Measurements from ENCODE around the gene PROCA1.

PROCA1 gene

GRCh38 chr17:28748852-28749515, 37.3 kb upstream of the PROCA1 start:
- Histone ChIP-seq H3K36me3 (ENCODE audit: insufficient read depth, low read length) (peaks cover 64% of the 10 kb centered on the region), H3K4me1 (ENCODE audit: control insufficient read depth, insufficient read depth, low read length) (peaks cover 18% of the 10 kb centered on the region)

DNA sequence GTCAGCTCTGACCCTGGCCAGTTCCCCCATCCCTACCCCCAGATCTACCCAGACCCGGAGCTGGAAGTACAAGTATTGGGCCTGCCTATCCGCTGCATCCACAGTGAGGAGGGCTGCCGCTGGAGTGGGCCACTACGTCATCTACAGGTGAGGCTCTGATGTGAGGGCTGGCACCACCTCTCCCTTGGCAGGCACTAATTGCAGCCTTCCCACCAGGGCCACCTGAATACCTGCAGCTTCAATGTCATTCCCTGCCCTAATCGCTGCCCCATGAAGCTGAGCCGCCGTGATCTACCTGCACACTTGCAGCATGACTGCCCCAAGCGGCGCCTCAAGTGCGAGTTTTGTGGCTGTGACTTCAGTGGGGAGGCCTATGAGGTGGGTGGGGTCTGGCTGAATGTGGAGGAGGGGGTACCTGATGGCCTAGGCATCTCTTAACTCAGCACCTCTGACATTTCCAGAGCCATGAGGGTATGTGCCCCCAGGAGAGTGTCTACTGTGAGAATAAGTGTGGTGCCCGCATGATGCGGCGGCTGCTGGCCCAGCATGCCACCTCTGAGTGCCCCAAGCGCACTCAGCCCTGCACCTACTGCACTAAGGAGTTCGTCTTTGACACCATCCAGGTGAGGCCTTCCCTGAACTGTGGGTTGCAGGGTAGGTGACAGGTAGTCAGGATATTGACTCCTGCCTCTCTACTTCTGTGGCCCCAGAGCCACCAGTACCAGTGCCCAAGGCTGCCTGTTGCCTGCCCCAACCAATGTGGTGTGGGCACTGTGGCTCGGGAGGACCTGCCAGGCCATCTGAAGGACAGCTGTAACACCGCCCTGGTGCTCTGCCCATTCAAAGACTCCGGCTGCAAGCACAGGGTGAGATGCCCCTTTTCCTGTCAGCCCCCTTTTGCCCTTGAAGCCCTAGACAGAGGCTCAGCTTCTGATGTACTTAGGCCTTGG, 36.4 kb upstream of the PROCA1 start:
- Histone ChIP-seq H3K9ac (ENCODE audit: low read depth, low read length) (no peak overlapping the region), H3K9me3 (replicated peaks; ENCODE audit: low read length) (no peaks in the 10 kb centered on the region), H3K27me3 (ENCODE audit: control insufficient read depth, insufficient read depth, low read length) (no peaks in the 10 kb centered on the region), H3K4me3 (ENCODE audit: low read length) (no peak overlapping the region), H3K36me3 (ENCODE audit: insufficient read depth, low read length) (peaks cover 64% of the 10 kb centered on the region), H3K4me2 (ENCODE audit: low read length) (no peak overlapping the region), H3K4me1 (ENCODE audit: control insufficient read depth, insufficient read depth, low read length) (peaks cover 24% of the 10 kb centered on the region)

More at GRCh38 chr17:28748852-28749515, 37.3 kb upstream of the PROCA1 start:
- no peaks in the 10 kb centered on the region for H3K27me3 ChIP-seq (ENCODE audit: control insufficient read depth, insufficient read depth, low read length)
- H3K4me3 ChIP-seq (ENCODE audit: low read length) = no peak overlapping the region
- H3K9me3 ChIP-seq (replicated peaks; ENCODE audit: low read length) = no peaks in the 10 kb centered on the region
- H3K9ac ChIP-seq (ENCODE audit: low read depth, low read length) = no peak overlapping the region
- H3K4me2 ChIP-seq (ENCODE audit: low read length) = no peak overlapping the region

- Histone ChIP-seq H3K9me3 (replicated peaks; ENCODE audit: low read length) (no peaks in the 10 kb centered on the region), H3K4me1 (ENCODE audit: control insufficient read depth, insufficient read depth, low read length) (peaks cover 31% of the 10 kb centered on the region), H3K4me2 (ENCODE audit: low read length) (peak overlapping the region; percentile 96), H3K36me3 (ENCODE audit: insufficient read depth, low read length) (peaks cover 60% of the 10 kb centered on the region), H3K27me3 (ENCODE audit: control insufficient read depth, insufficient read depth, low read length) (no peaks in the 10 kb centered on the region), H3K9ac (ENCODE audit: low read depth, low read length) (no peak overlapping the region), H3K4me3 (ENCODE audit: low read length) (no peak overlapping the region)
These were observed 35.5 kb upstream of the PROCA1 start for GRCh38 chr17:28747051-28747691.

DNA sequence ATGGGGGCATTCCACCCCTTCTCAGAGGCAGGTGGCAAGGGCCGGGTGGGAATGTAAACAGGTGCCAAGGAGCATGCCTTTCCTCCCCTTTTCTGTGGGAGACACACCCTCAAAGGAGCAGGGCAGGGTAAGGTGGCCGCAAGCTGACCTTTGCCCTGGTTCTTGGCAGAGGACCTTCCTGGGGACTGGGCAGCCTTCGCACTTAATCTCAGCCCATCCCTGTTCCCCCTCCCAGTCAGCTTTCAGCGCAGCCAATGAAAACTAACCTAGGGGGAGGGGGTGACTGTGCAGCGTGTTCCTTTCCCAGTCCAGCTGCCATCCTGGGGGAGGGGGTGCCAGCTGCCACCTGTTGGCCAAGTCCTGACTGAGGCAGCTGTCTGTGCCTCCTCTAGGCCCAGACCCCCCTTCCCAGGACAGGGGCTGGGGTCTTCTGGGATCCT, 34.9 kb upstream of the PROCA1 start:
- Histone ChIP-seq H3K27me3 (ENCODE audit: control insufficient read depth, insufficient read depth, low read length) (no peaks in the 10 kb centered on the region), H3K4me3 (ENCODE audit: low read length) (peak overlapping the region; percentile 96), H3K4me1 (ENCODE audit: control insufficient read depth, insufficient read depth, low read length) (peaks cover 31% of the 10 kb centered on the region), H3K36me3 (ENCODE audit: insufficient read depth, low read length) (peaks cover 55% of the 10 kb centered on the region), H3K9me3 (replicated peaks; ENCODE audit: low read length) (no peaks in the 10 kb centered on the region), H3K9ac (ENCODE audit: low read depth, low read length) (peak overlapping the region; percentile 9), H3K4me2 (ENCODE audit: low read length) (peak overlapping the region; percentile 96)

- H3K9ac ChIP-seq (ENCODE audit: low read depth, low read length) = peak overlapping the region; percentile 93
- H3K4me3 ChIP-seq (ENCODE audit: low read length) = peak overlapping the region; percentile 96
- peak overlapping the region; percentile 96 for H3K4me2 ChIP-seq (ENCODE audit: low read length)
- peaks cover 31% of the 10 kb centered on the region for H3K4me1 ChIP-seq (ENCODE audit: control insufficient read depth, insufficient read depth, low read length)
- peaks cover 50% of the 10 kb centered on the region for H3K36me3 ChIP-seq (ENCODE audit: insufficient read depth, low read length)
- H3K9me3 ChIP-seq (replicated peaks; ENCODE audit: low read length) = no peaks in the 10 kb centered on the region
- no peaks in the 10 kb centered on the region for H3K27me3 ChIP-seq (ENCODE audit: control insufficient read depth, insufficient read depth, low read length)
These were observed 34.2 kb upstream of the PROCA1 start for GRCh38 chr17:28745786-28746411.

DNA sequence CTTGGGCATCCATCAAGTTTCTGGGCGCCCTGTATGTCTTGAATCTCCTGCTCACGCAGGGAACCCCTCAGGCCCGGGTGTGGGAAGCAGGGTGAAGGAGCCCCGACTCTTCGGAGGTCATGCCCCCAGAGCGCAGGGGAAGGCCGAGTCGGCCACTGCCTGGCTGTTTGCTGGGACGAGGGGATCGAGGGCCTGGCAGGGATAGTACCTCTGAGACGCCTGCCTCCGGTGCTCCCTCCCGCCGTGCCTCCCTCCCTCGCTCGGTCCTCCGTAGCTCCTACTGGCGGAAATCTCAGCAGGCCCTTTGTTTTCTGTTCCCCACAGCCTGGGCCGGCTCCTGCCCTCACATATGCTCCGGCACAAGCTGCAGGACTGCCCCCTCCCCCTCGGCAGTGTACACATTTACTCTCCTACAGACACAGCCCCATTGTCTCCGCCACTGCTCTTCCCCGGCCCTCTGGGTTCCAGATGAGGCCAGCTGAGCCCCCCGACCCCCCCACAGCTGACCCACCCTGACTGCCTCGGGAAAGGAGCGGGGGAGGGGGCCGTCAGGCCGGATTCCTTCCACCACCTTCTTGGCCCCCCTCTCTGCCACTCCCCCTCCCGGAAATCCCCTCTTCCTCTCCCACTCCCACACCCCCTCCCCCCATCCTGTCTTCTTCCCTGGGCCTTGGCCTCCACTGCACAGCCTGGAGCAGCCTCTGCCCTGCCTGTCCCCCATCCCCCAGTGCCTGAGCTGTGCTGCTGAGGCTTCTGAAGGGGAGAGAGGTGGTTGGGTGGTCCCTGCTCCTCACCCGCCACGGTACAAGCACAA, 33.5 kb upstream of the PROCA1 start:
- peak overlapping the region; percentile 93 for H3K9ac ChIP-seq (ENCODE audit: low read depth, low read length)
- peak overlapping the region; percentile 96 for H3K4me2 ChIP-seq (ENCODE audit: low read length)
- no peaks in the 10 kb centered on the region for H3K27me3 ChIP-seq (ENCODE audit: control insufficient read depth, insufficient read depth, low read length)
- peaks cover 43% of the 10 kb centered on the region for H3K36me3 ChIP-seq (ENCODE audit: insufficient read depth, low read length)
- peak overlapping the region; percentile 96 for H3K4me3 ChIP-seq (ENCODE audit: low read length)
- H3K9me3 ChIP-seq (replicated peaks; ENCODE audit: low read length) = peaks cover 4% of the 10 kb centered on the region
- peaks cover 31% of the 10 kb centered on the region for H3K4me1 ChIP-seq (ENCODE audit: control insufficient read depth, insufficient read depth, low read length)

GRCh38 chr17:28744104-28744971, 32.6 kb upstream of the PROCA1 start:
- H3K9ac ChIP-seq (ENCODE audit: low read depth, low read length) = peak overlapping the region; percentile 93
- H3K27me3 ChIP-seq (ENCODE audit: control insufficient read depth, insufficient read depth, low read length) = no peaks in the 10 kb centered on the region
- H3K36me3 ChIP-seq (ENCODE audit: insufficient read depth, low read length) = peaks cover 36% of the 10 kb centered on the region
- H3K4me1 ChIP-seq (ENCODE audit: control insufficient read depth, insufficient read depth, low read length) = peaks cover 31% of the 10 kb centered on the region
- peak overlapping the region; percentile 96 for H3K4me3 ChIP-seq (ENCODE audit: low read length)
- H3K9me3 ChIP-seq (replicated peaks; ENCODE audit: low read length) = peaks cover 5% of the 10 kb centered on the region
- peak overlapping the region; percentile 96 for H3K4me2 ChIP-seq (ENCODE audit: low read length)

GRCh38 chr17:28743243-28744103, 31.8 kb upstream of the PROCA1 start, which contains the start of gene TRAF4:
Gene TRAF4, plus strand, starts transcription at chr17:28744011. Its CDS starts 102 bp downstream, at chr17:28744113.
- H3K27me3 ChIP-seq (ENCODE audit: control insufficient read depth, insufficient read depth, low read length) = no peaks in the 10 kb centered on the region
- H3K9ac ChIP-seq (ENCODE audit: low read depth, low read length) = peak within 1 kb of the TSS; percentile 93
- H3K4me3 ChIP-seq (ENCODE audit: low read length) = peak within 1 kb of the TSS; percentile 96
- peak within 1 kb of the TSS; percentile 96 for H3K4me2 ChIP-seq (ENCODE audit: low read length)
- H3K4me1 ChIP-seq (ENCODE audit: control insufficient read depth, insufficient read depth, low read length) = peaks cover 31% of the 10 kb centered on the region
- peaks cover 28% of the 10 kb centered on the region for H3K36me3 ChIP-seq (ENCODE audit: insufficient read depth, low read length)
- peaks cover 5% of the 10 kb centered on the region for H3K9me3 ChIP-seq (replicated peaks; ENCODE audit: low read length)
